GM12801 (cell line): ENCODE measurements around the gene NAPG.

Experiments used
- CTCF ChIP-seq: IDR thresholded peaks from one replicate; pipeline ENCODE4 v1.5.1; 2011; ENCODE audit warnings: control low read depth; ENCODE audit not compliant: insufficient read length; ENCODE audit errors: extremely low read depth

NAPG gene

GRCh38 chr18:10482985-10483949 lies 42.6 kb upstream of the NAPG start:
- TF ChIP-seq CTCF, result no peak

- TF ChIP-seq CTCF, result no peak
Measured at GRCh38 chr18:10485475-10485874, 40.4 kb upstream of the NAPG start.

GRCh38 chr18:10486362-10486761 lies 39.5 kb upstream of the NAPG start:
- TF ChIP-seq CTCF, result no peak

- no peak for TF ChIP-seq CTCF
Measured at GRCh38 chr18:10487154-10487553, 38.7 kb upstream of the NAPG start.

- no peak for TF ChIP-seq CTCF
Measured at GRCh38 chr18:10488017-10488416, 37.8 kb upstream of the NAPG start.

- no peak for TF ChIP-seq CTCF
Measured at GRCh38 chr18:10490401-10491165, 35.2 kb upstream of the NAPG start.

GRCh38 chr18:10495936-10496335 lies 29.9 kb upstream of the NAPG start:
- no peak for TF ChIP-seq CTCF
